Measurements from ENCODE around the gene ADAM12.

The ADAM12 gene

GRCh38 chr10:126277181-126277580 lies 111.1 kb downstream of the ADAM12 start:
- H3K9me3 ChIP-seq (ENCODE audit: control insufficient read depth, insufficient read depth, low read length), result no peaks in the 10 kb centered on the region
- no peaks in the 10 kb centered on the region for H3K36me3 ChIP-seq (ENCODE audit: control insufficient read depth, low read length)
- no peaks in the 10 kb centered on the region for H3K4me1 ChIP-seq (ENCODE audit: control insufficient read depth, low read length)
- H3K4me3 ChIP-seq (ENCODE audit: low read length), result no peak overlapping the region
- H4K20me1 ChIP-seq (ENCODE audit: control insufficient read depth, insufficient read depth, low read depth, low read length), result no peaks in the 10 kb centered on the region
- H3K79me2 ChIP-seq (ENCODE audit: control insufficient read depth, low read length), result no peaks in the 10 kb centered on the region
- H3K27ac ChIP-seq (ENCODE audit: low read depth, low read length), result no peak overlapping the region
- H3K4me2 ChIP-seq (ENCODE audit: low read length), result no peak overlapping the region
- H3F3A ChIP-seq (ENCODE audit: control insufficient read depth, insufficient read depth), result no peaks in the 10 kb centered on the region
- no peaks in the 10 kb centered on the region for H3K27me3 ChIP-seq (ENCODE audit: control insufficient read depth, low read length)
- no peak for TF ChIP-seq EZH2phosphoT487 (IDR thresholded peaks at IDR 0.05; ENCODE audit: borderline replicate concordance, low read length)
- no peak for TF ChIP-seq CTCF (IDR thresholded peaks at IDR 0.05; ENCODE audit: low read depth, low read length, poor library complexity, severe bottlenecking)
- no peaks in the 10 kb centered on the region for H3K9me2 ChIP-seq (replicated peaks; ENCODE audit: control insufficient read depth, low read length)

GRCh38 chr10:126272526-126272925 lies 115.8 kb downstream of the ADAM12 start:
- Histone ChIP-seq H3F3A (ENCODE audit: control insufficient read depth, insufficient read depth) (no peaks in the 10 kb centered on the region), H3K27me3 (ENCODE audit: control insufficient read depth, low read length) (no peaks in the 10 kb centered on the region)
- no peak for TF ChIP-seq CTCF (IDR thresholded peaks at IDR 0.05; ENCODE audit: low read depth, low read length, poor library complexity, severe bottlenecking)
- TF ChIP-seq EZH2phosphoT487 (IDR thresholded peaks at IDR 0.05; ENCODE audit: borderline replicate concordance, low read length), result no peak

GRCh38 chr10:126270111-126270510 lies 118.2 kb downstream of the ADAM12 start:
- no peaks in the 10 kb centered on the region for H3K27me3 ChIP-seq (ENCODE audit: control insufficient read depth, low read length)
- H3K4me1 ChIP-seq (ENCODE audit: control insufficient read depth, low read length), result no peaks in the 10 kb centered on the region
- no peaks in the 10 kb centered on the region for H3F3A ChIP-seq (ENCODE audit: control insufficient read depth, insufficient read depth)
- H3K79me2 ChIP-seq (ENCODE audit: control insufficient read depth, low read length), result no peaks in the 10 kb centered on the region
- no peak overlapping the region for H3K4me2 ChIP-seq (ENCODE audit: low read length)
- TF ChIP-seq EZH2phosphoT487 (IDR thresholded peaks at IDR 0.05; ENCODE audit: borderline replicate concordance, low read length), result no peak
- no peak for TF ChIP-seq CTCF (IDR thresholded peaks at IDR 0.05; ENCODE audit: low read depth, low read length, poor library complexity, severe bottlenecking)
- H3K36me3 ChIP-seq (ENCODE audit: control insufficient read depth, low read length), result no peaks in the 10 kb centered on the region
- no peaks in the 10 kb centered on the region for H3K9me2 ChIP-seq (replicated peaks; ENCODE audit: control insufficient read depth, low read length)
- no peaks in the 10 kb centered on the region for H4K20me1 ChIP-seq (ENCODE audit: control insufficient read depth, insufficient read depth, low read depth, low read length)
- no peaks in the 10 kb centered on the region for H3K9me3 ChIP-seq (ENCODE audit: control insufficient read depth, insufficient read depth, low read length)
- H3K4me3 ChIP-seq (ENCODE audit: low read length), result no peak overlapping the region
- H3K27ac ChIP-seq (ENCODE audit: low read depth, low read length), result no peak overlapping the region

More at GRCh38 chr10:126272526-126272925, 115.8 kb downstream of the ADAM12 start:
- Histone ChIP-seq H3K9me3 (ENCODE audit: control insufficient read depth, insufficient read depth, low read length) (no peaks in the 10 kb centered on the region), H3K4me3 (ENCODE audit: low read length) (no peak overlapping the region), H3K4me1 (ENCODE audit: control insufficient read depth, low read length) (no peaks in the 10 kb centered on the region), H3K4me2 (ENCODE audit: low read length) (no peak overlapping the region), H3K27ac (ENCODE audit: low read depth, low read length) (no peak overlapping the region), H4K20me1 (ENCODE audit: control insufficient read depth, insufficient read depth, low read depth, low read length) (no peaks in the 10 kb centered on the region), H3K9me2 (replicated peaks; ENCODE audit: control insufficient read depth, low read length) (no peaks in the 10 kb centered on the region), H3K79me2 (ENCODE audit: control insufficient read depth, low read length) (no peaks in the 10 kb centered on the region), H3K36me3 (ENCODE audit: control insufficient read depth, low read length) (no peaks in the 10 kb centered on the region)

Data from DOHH2 (cell line).